Colonic mucosa (tissue), 4 donors: Measurements from ENCODE around the gene MARK3. TPM values are rescaled to one million over a fixed set of nuclear protein-coding genes. Genes with fewer than 3 reads are reported as not detected.

Experiments used
- DNase-seq: peaks from one replicate; pipeline ENCODE4 v3.0.0-alpha.2; 2020
- H3K27ac ChIP-seq: fragments of 200-600 bp; one replicate; pipeline ENCODE4 v1.8.0; 2021
- H3K27me3 ChIP-seq: fragments of 200-600 bp; one replicate; pipeline ENCODE4 v1.8.0; 2021
- H3K36me3 ChIP-seq: fragments of 200-600 bp; one replicate; pipeline ENCODE4 v1.8.0; 2021
- H3K4me1 ChIP-seq: fragments of 200-600 bp; one replicate; pipeline ENCODE4 v1.8.0; 2021; ENCODE audit warnings: mild to moderate bottlenecking
- H3K4me3 ChIP-seq: fragments of 200-600 bp; one replicate; pipeline ENCODE4 v1.8.0; 2021
- H3K9ac ChIP-seq, 2 donors: one replicate each; pipeline ENCODE4 v1.7.0; 2013; ENCODE audit warnings: control low read depth in 2 of 2, low read depth in 2 of 2, low read length in 2 of 2
- H3K9me3 ChIP-seq: fragments of 200-600 bp; one replicate; pipeline ENCODE4 v1.8.0; 2021
- CTCF ChIP-seq: fragments of 200-600 bp; IDR thresholded peaks from one replicate; pipeline ENCODE4 v1.8.0; 2022; ENCODE audit warnings: antibody characterized with exemption, mild to moderate bottlenecking
- intact Hi-C: fragments of 100-400 bp; cut with DNase I; formaldehyde crosslinking; loops from one replicate; pipeline ENCODE4 v1.14.1; 2022
- total RNA-seq, 2 donors: library from RNA; stranded (reverse); fragmentation: NEBNext Ultra II Directional in 1 of 2; extraction: Animal tissue kit (Norgen Biotek cat#: 25700) in 1 of 2; gene quantifications; one replicate each; pipeline ENCODE4 v1.2.1, GENCODE V29; 2021
- donor health status: healthy.
- donor health status: DM: no; HTN: no; CAD: no.
- donor health status: DM: no; HTN: no; CAD: no.

MARK3 gene
- total RNA-seq, 2 donors from 2014 or later: 52.5 to 63.6 TPM

- H3K27ac ChIP-seq: no peak overlapping the region
- no peaks in the 10 kb centered on the region for H3K9me3 ChIP-seq
- H3K36me3 ChIP-seq: peaks cover 16% of the 10 kb centered on the region
- no peak overlapping the region for H3K9ac ChIP-seq
- H3K4me3 ChIP-seq: no peak overlapping the region
- no peak for DNase-seq
- H3K4me1 ChIP-seq: no peaks in the 10 kb centered on the region
- no peaks in the 10 kb centered on the region for H3K27me3 ChIP-seq
- no peak for TF ChIP-seq CTCF
- intact Hi-C loops: loop anchor here (5.0 kb wide), 1 partner anchor 48 kb away; no protein-coding TSS in a partner anchor
Measured at GRCh38 chr14:103499709-103500108, 114.5 kb downstream of the MARK3 start.

GRCh38 chr14:103500148-103500990 is 115.2 kb downstream of the MARK3 start:
- peak; percentile 90 for TF ChIP-seq CTCF
- H3K4me3 ChIP-seq: no peak overlapping the region
- no peaks in the 10 kb centered on the region for H3K9me3 ChIP-seq
- intact Hi-C loops: loop anchor here (5.0 kb wide), 1 partner anchor 47 kb away; no protein-coding TSS in a partner anchor
- peak; percentile 89 for DNase-seq
- H3K4me1 ChIP-seq: no peaks in the 10 kb centered on the region
- no peaks in the 10 kb centered on the region for H3K27me3 ChIP-seq
- H3K27ac ChIP-seq: no peak overlapping the region
- H3K36me3 ChIP-seq: peaks cover 23% of the 10 kb centered on the region
- H3K9ac ChIP-seq: no peak overlapping the region

GRCh38 chr14:103501041-103501870 is 116.0 kb downstream of the MARK3 start:
- Histone ChIP-seq H3K9ac (no peak overlapping the region), H3K27me3 (no peaks in the 10 kb centered on the region), H3K27ac (no peak overlapping the region), H3K4me1 (no peaks in the 10 kb centered on the region), H3K36me3 (peaks cover 27% of the 10 kb centered on the region), H3K9me3 (no peaks in the 10 kb centered on the region), H3K4me3 (no peak overlapping the region)
- TF ChIP-seq CTCF: no peak
- intact Hi-C loops: loop anchor here (5.0 kb wide), 1 partner anchor 46 kb away; no protein-coding TSS in a partner anchor
- DNase-seq: no peak

GRCh38 chr14:103501921-103502669 is 116.9 kb downstream of the MARK3 start:
- Histone ChIP-seq H3K4me1 (no peaks in the 10 kb centered on the region), H3K9me3 (no peaks in the 10 kb centered on the region), H3K36me3 (peaks cover 27% of the 10 kb centered on the region), H3K27me3 (no peaks in the 10 kb centered on the region), H3K9ac (no peak overlapping the region), H3K4me3 (no peak overlapping the region), H3K27ac (no peak overlapping the region)
- DNase-seq: no peak
- intact Hi-C loops: loop anchor here (5.0 kb wide), 1 partner anchor 45 kb away; no protein-coding TSS in a partner anchor
- TF ChIP-seq CTCF: no peak

GRCh38 chr14:103502877-103503276 is 117.7 kb downstream of the MARK3 start:
- Histone ChIP-seq H3K9me3 (no peaks in the 10 kb centered on the region), H3K9ac (no peak overlapping the region), H3K4me3 (no peak overlapping the region), H3K36me3 (peaks cover 27% of the 10 kb centered on the region), H3K27me3 (no peaks in the 10 kb centered on the region), H3K27ac (no peak overlapping the region), H3K4me1 (no peaks in the 10 kb centered on the region)
- no peak for DNase-seq
- intact Hi-C loops: loop anchor here (5.0 kb wide), 1 partner anchor 44 kb away; no protein-coding TSS in a partner anchor
- no peak for TF ChIP-seq CTCF
